Heart left ventricle (tissue), 13 donors: ENCODE measurements around the gene SAT2.

Experiments
- POLR2A ChIP-seq, 2 donors: fragments of 450-650 bp; IDR thresholded peaks; one replicate each; pipeline ENCODE4 v1.6.1; 2017; ENCODE audit warnings: antibody characterized with exemption in 2 of 2, mild to moderate bottlenecking in 2 of 2, moderate library complexity in 2 of 2
- TF ChIP-seq, protein P1 (sequence below), 12 donors: fragments of 200-600 bp; sonication (generic) in 4 of 12; IDR thresholded peaks; one replicate each; pipeline versions ENCODE4 v1.5.0 to v1.8.0; 2018 to 2022; ENCODE audit warnings: antibody characterized with exemption in 12 of 12, mild to moderate bottlenecking in 5 of 12
- donor health status: ischemic (EF 13 %, LVEDD 7.1; RV severe dilation, severe dysfunction).
- donor health status: DM: no; HTN: yes; CAD: no.
- donor health status: DM: no; HTN: no; CAD: no.
- donor health status: ischemic (EF 25% LVEDD 6.9; RV normal size, moderate dysfunction).
- donor health status: ischemic (EF 25% LVEDD 5.7; RV mildly dilated, moderate dysfunction).
- donor health status: ischemic (EF 35%, LVEDD 5.7; RV mildly dilated, moderate dysfunction).
- donor health status: nonischemic (EF 11% LVEDD 7.7; RV severe dilation, severe dysfunction).
- donor health status: DM: yes; HTN: yes; CAD: no.
- donor health status: PGD.
- donor health status: ischemic (EF 29% LVEDD 5.4; RV normal size, mild dysfunction).
- donor health status: nonischemic (EF 23%, LVEDD 6.1; RV moderate dilation, normal function).

DNA sequence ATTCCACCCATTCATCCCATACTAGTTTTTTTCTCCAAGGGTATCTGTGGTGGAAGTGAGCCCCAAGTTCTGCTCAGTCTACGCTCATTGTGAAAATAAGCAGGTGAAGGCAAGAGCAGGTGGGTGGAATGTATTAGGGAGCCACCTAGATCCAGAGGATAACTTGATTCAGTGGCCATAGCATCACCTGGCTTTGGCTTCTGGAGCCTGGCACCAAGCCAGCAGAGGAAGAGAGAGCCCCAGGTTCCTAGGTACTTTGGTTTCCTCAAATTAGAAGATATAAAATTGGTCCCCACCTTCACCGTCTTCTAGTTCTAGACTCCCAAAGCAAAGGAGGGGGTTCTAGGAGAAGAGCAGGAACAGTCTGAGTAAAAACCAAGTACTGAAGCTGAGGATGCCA lies 17.0 kb downstream of the SAT2 start:
- TF ChIP-seq, protein P1, sequence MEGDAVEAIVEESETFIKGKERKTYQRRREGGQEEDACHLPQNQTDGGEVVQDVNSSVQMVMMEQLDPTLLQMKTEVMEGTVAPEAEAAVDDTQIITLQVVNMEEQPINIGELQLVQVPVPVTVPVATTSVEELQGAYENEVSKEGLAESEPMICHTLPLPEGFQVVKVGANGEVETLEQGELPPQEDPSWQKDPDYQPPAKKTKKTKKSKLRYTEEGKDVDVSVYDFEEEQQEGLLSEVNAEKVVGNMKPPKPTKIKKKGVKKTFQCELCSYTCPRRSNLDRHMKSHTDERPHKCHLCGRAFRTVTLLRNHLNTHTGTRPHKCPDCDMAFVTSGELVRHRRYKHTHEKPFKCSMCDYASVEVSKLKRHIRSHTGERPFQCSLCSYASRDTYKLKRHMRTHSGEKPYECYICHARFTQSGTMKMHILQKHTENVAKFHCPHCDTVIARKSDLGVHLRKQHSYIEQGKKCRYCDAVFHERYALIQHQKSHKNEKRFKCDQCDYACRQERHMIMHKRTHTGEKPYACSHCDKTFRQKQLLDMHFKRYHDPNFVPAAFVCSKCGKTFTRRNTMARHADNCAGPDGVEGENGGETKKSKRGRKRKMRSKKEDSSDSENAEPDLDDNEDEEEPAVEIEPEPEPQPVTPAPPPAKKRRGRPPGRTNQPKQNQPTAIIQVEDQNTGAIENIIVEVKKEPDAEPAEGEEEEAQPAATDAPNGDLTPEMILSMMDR (IDR thresholded peaks at IDR 0.05), result no peak
- TF ChIP-seq POLR2A (IDR thresholded peaks at IDR 0.05), result no peak
